AG04449 (cell line): ENCODE measurements around the gene CYP26A1.

Source experiments
- CTCF ChIA-PET: fragments of 350-600 bp; formaldehyde crosslinking; extraction: SDS; loops from one replicate; lab custom pipeline; 2021; ENCODE audit warnings: antibody characterized with exemption; lab: Yijun Ruan, JAX
- POLR2A ChIA-PET: fragments of 400-600, 350-600 bp; formaldehyde crosslinking; extraction: SDS; loops from one replicate; lab custom pipeline; 2020; ENCODE audit warnings: antibody characterized with exemption, inconsistent platforms; lab: Yijun Ruan, JAX
- DNase-seq: peaks from one replicate; pipeline ENCODE4 v3.0.0-alpha.2; 2010; ENCODE audit warnings: low read depth, low spot score
- H3K4me3 ChIP-seq: 2 replicates; pipeline ENCODE4 v1.5.1; 2011; ENCODE audit warnings: low read depth, mild to moderate bottlenecking, control low read depth, low read length
- TF ChIP-seq, protein P1 (sequence below): IDR thresholded peaks from one replicate; pipeline ENCODE4 v1.5.1; 2011; ENCODE audit warnings: mild to moderate bottlenecking, moderate library complexity, low read length, control low read depth, inconsistent platforms; ENCODE audit not compliant: insufficient read depth; ENCODE audit errors: missing control alignments

CYP26A1 gene

GRCh38 chr10:93088466-93088865 lies 14.8 kb downstream of the CYP26A1 start:
- DNase-seq, result no peak
- ChIA-PET CTCF (interaction anchor here (1.0 to 2.0 kb wide), 2 partner anchors 9 to 423 kb away, joined by 3 to 16 read pairs; no protein-coding TSS in a partner anchor), POLR2A (no interaction called here)
- TF ChIP-seq, protein P1, sequence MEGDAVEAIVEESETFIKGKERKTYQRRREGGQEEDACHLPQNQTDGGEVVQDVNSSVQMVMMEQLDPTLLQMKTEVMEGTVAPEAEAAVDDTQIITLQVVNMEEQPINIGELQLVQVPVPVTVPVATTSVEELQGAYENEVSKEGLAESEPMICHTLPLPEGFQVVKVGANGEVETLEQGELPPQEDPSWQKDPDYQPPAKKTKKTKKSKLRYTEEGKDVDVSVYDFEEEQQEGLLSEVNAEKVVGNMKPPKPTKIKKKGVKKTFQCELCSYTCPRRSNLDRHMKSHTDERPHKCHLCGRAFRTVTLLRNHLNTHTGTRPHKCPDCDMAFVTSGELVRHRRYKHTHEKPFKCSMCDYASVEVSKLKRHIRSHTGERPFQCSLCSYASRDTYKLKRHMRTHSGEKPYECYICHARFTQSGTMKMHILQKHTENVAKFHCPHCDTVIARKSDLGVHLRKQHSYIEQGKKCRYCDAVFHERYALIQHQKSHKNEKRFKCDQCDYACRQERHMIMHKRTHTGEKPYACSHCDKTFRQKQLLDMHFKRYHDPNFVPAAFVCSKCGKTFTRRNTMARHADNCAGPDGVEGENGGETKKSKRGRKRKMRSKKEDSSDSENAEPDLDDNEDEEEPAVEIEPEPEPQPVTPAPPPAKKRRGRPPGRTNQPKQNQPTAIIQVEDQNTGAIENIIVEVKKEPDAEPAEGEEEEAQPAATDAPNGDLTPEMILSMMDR, result no peak
- H3K4me3 ChIP-seq, result no peak overlapping the region

DNA sequence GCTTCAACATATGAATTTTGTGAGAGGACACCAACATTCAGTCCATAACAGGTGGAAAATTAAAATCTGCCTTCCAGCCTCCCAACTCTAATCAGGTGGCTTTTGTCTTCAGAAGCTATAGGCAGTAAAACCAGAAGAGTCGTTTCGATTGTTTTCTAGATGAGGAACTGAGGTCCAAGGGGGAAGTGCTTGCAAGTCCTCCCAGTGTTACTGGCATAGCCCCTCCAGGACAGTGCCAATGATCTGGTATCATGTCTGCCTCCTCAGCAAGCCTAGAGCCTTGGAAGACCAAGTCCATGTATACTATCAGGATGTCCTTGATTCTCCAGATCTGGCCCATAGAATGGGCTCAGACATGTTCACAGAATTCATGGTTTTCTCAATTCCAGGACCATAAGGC lies 16.9 kb downstream of the CYP26A1 start:
- TF ChIP-seq, protein P1, result no peak
- ChIA-PET CTCF (interaction anchor here (2.3 kb wide), 1 partner anchor 10 kb away, joined by 9 read pairs; no protein-coding TSS in a partner anchor), POLR2A (no interaction called here)
- no peak for DNase-seq
- H3K4me3 ChIP-seq, result no peak overlapping the region

DNA sequence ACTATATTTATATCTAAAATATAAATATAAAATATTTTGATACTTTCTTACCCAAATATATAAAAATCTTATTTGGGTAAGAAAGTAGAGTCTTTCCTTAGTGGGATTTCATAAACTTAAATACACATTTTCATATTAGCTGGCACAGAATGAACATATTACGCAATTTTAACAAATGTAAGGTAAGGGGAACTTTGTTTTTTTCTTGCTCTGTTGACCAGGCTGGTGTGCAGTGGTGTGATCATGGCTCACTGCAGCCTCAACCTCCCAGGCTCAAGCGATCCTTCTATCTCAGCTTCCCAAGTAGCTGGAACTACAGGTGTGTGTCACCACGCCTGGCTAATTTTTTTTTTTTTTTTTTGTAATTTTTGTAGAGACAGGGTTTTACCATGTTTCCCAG lies 18.3 kb downstream of the CYP26A1 start:
- ChIA-PET POLR2A (no interaction called here), CTCF (interaction anchor here (2.3 kb wide), 1 partner anchor 12 kb away, joined by 9 read pairs; no protein-coding TSS in a partner anchor)
- no peak overlapping the region for H3K4me3 ChIP-seq
- TF ChIP-seq, protein P1, result no peak
- no peak for DNase-seq

DNA sequence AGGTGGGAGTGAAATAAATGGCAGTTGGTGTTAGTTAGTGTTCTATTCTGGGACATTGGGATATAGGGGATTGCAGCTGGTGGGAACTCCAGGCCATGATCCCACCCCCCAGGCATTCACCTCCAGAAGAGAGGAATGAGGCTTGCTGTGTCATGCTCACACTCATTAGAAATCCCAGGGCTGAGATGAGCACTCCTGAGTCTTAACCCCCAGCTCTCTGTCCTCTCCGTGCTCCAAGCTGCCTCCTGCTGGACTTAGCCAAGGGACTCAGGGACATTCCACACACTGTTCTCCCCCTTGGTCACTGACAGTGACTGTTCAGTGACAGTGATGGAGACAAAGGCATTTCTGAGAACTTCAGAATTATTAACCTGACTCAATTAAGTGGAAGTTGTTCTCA lies 21.5 kb downstream of the CYP26A1 start:
- ChIA-PET POLR2A (no interaction called here), CTCF (interaction anchor here (1.0 to 1.8 kb wide), 2 partner anchors 12 to 15 kb away, joined by 3 to 7 read pairs; no protein-coding TSS in a partner anchor)
- H3K4me3 ChIP-seq, result no peak overlapping the region
- DNase-seq, result no peak
- TF ChIP-seq, protein P1, result no peak

- CTCF ChIA-PET, result interaction anchor here (1.0 to 1.8 kb wide), 2 partner anchors 16 to 19 kb away, joined by 3 to 7 read pairs; no protein-coding TSS in a partner anchor
- POLR2A ChIA-PET, result no interaction called here
- no peak overlapping the region for H3K4me3 ChIP-seq
- no peak for DNase-seq
- TF ChIP-seq, protein P1, result no peak
Measured at GRCh38 chr10:93096901-93097300, 23.2 kb downstream of the CYP26A1 start.

DNA sequence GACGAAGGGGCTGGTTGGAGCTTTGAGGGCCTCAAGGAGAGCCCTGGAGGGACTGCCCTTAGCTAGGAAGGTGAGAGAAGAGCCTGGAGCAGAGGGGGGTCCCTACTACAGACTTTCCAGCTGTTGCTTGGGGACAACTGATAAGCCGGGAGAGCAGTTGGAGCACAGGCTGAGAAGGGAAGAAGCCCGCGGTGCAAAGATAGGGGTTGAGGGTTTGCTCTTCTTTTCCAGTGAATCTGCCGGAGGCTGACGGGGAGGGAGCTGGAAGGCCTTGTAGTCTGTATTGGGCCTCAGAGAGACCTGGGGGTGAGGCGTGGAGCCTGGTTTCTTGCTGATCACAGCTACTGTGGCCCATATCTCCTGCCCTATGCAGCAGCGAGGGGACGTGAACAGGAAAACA lies 23.7 kb downstream of the CYP26A1 start:
- ChIA-PET POLR2A (no interaction called here), CTCF (interaction anchor here (0.9 to 1.0 kb wide), 2 partner anchors 9 to 18 kb away, joined by 3 to 4 read pairs; no protein-coding TSS in a partner anchor)
- TF ChIP-seq, protein P1, result no peak
- no peak overlapping the region for H3K4me3 ChIP-seq
- DNase-seq, result no peak
